ENCODE results near the gene NTN1.

NTN1 gene

GRCh38 chr17:9258115-9259015 lies 237.1 kb downstream of the NTN1 start:
- TF ChIP-seq ZFX (IDR thresholded peaks at IDR 0.05), result no peak
- TF ChIP-seq CTCF (conservative IDR thresholded peaks at IDR 0.05), result no peak
- H3K27ac ChIP-seq, result no peak overlapping the region

- H3K27ac ChIP-seq, result no peak overlapping the region
- no peak for TF ChIP-seq ZFX (IDR thresholded peaks at IDR 0.05)
- TF ChIP-seq CTCF (conservative IDR thresholded peaks at IDR 0.05), result no peak
Measured at GRCh38 chr17:9259419-9259818, 238.1 kb downstream of the NTN1 start.

GRCh38 chr17:9261081-9262012 lies 240.0 kb downstream of the NTN1 start:
- no peak for TF ChIP-seq CTCF (conservative IDR thresholded peaks at IDR 0.05)
- no peak for TF ChIP-seq ZFX (IDR thresholded peaks at IDR 0.05)
- H3K27ac ChIP-seq, result no peak overlapping the region

GRCh38 chr17:9266031-9266680 lies 244.8 kb downstream of the NTN1 start:
- H3K27ac ChIP-seq, result no peak overlapping the region
- TF ChIP-seq CTCF (conservative IDR thresholded peaks at IDR 0.05) (no peak), ZFX (IDR thresholded peaks at IDR 0.05) (no peak)

GRCh38 chr17:9266697-9267117 lies 245.4 kb downstream of the NTN1 start:
- no peak for TF ChIP-seq CTCF (conservative IDR thresholded peaks at IDR 0.05)
- TF ChIP-seq ZFX (IDR thresholded peaks at IDR 0.05), result no peak
- no peak overlapping the region for H3K27ac ChIP-seq

- no peak overlapping the region for H3K27ac ChIP-seq
- no peak for TF ChIP-seq ZFX (IDR thresholded peaks at IDR 0.05)
- no peak for TF ChIP-seq CTCF (conservative IDR thresholded peaks at IDR 0.05)
Measured at GRCh38 chr17:9268546-9268945, 247.2 kb downstream of the NTN1 start.

Data from C4-2B (cell line).